GM12801 (cell line): ENCODE data around the gene MTIF3.

ENCODE experiments used
- CTCF ChIP-seq: IDR thresholded peaks from one replicate; pipeline ENCODE4 v1.5.1; 2011; ENCODE audit warnings: control low read depth; ENCODE audit not compliant: insufficient read length; ENCODE audit errors: extremely low read depth

MTIF3 gene

GRCh38 chr13:27425158-27425917 is 25.0 kb downstream of the MTIF3 start:
- no peak for TF ChIP-seq CTCF

GRCh38 chr13:27424246-27425157 is 25.9 kb downstream of the MTIF3 start, which contains the start of gene GTF3A:
TSS of gene GTF3A (plus strand) at chr13:27424619.
- TF ChIP-seq CTCF, result no peak

GRCh38 chr13:27423333-27423732 is 27.0 kb downstream of the MTIF3 start:
- no peak for TF ChIP-seq CTCF

- TF ChIP-seq CTCF, result no peak
These were observed 29.1 kb downstream of the MTIF3 start for GRCh38 chr13:27421101-27421871.

- no peak for TF ChIP-seq CTCF
These were observed 31.0 kb downstream of the MTIF3 start for GRCh38 chr13:27419328-27419727.

GRCh38 chr13:27415116-27415515 is 35.2 kb downstream of the MTIF3 start:
- TF ChIP-seq CTCF, result no peak

GRCh38 chr13:27411341-27411740 is 39.0 kb downstream of the MTIF3 start:
- no peak for TF ChIP-seq CTCF
